ENCODE results near the gene POSTN.
"Not testable (repeated sequence)": the region's sequence is repeated elsewhere in the genome, so short reads cannot be mapped to it uniquely, and the experiment has no call there.

The POSTN gene

GRCh38 chr13:37594550-37594949, 4.0 kb downstream of the POSTN start:
- no peak for DNase-seq

GRCh38 chr13:37589381-37589780, 9.2 kb downstream of the POSTN start:
- not testable (repeated sequence) for DNase-seq

- no peak for DNase-seq
These were observed 11.3 kb downstream of the POSTN start for GRCh38 chr13:37587236-37587635.

- no peak for DNase-seq
These were observed 12.4 kb downstream of the POSTN start for GRCh38 chr13:37586164-37586563.

- no peak for DNase-seq
These were observed 13.0 kb downstream of the POSTN start for GRCh38 chr13:37585541-37585940.

GRCh38 chr13:37576601-37577000, 22.0 kb downstream of the POSTN start:
- no peak for DNase-seq

- DNase-seq = no peak
These were observed 33.1 kb downstream of the POSTN start for GRCh38 chr13:37565425-37565824.

GRCh38 chr13:37561031-37561430, 37.5 kb downstream of the POSTN start:
- DNase-seq = no peak

GRCh38 chr13:37560526-37560925, 38.0 kb downstream of the POSTN start:
- DNase-seq = no peak

- not testable (repeated sequence) for DNase-seq
These were observed 39.8 kb downstream of the POSTN start for GRCh38 chr13:37558766-37559165.

GRCh38 chr13:37546087-37546486, 52.5 kb downstream of the POSTN start:
- DNase-seq = no peak

GRCh38 chr13:37544995-37545394, 53.6 kb downstream of the POSTN start:
- DNase-seq = no peak

GRCh38 chr13:37539976-37540605, 58.5 kb downstream of the POSTN start:
- DNase-seq = no peak

- no peak for DNase-seq
These were observed 59.4 kb downstream of the POSTN start for GRCh38 chr13:37539170-37539569.

- no peak for DNase-seq
These were observed 63.1 kb downstream of the POSTN start for GRCh38 chr13:37535501-37535900.

- no peak for DNase-seq
These were observed 63.9 kb downstream of the POSTN start for GRCh38 chr13:37534676-37535075.

GRCh38 chr13:37534181-37534580, 64.4 kb downstream of the POSTN start:
- no peak for DNase-seq

- DNase-seq = no peak
These were observed 67.5 kb downstream of the POSTN start for GRCh38 chr13:37531049-37531448.

GRCh38 chr13:37529751-37530385, 68.7 kb downstream of the POSTN start:
- no peak for DNase-seq

- DNase-seq = no peak
These were observed 71.7 kb downstream of the POSTN start for GRCh38 chr13:37526710-37527473.

- no peak for DNase-seq
These were observed 83.3 kb downstream of the POSTN start for GRCh38 chr13:37515226-37515625.
